Measurements from ENCODE around the gene WFS1.

Gene WFS1

DNA sequence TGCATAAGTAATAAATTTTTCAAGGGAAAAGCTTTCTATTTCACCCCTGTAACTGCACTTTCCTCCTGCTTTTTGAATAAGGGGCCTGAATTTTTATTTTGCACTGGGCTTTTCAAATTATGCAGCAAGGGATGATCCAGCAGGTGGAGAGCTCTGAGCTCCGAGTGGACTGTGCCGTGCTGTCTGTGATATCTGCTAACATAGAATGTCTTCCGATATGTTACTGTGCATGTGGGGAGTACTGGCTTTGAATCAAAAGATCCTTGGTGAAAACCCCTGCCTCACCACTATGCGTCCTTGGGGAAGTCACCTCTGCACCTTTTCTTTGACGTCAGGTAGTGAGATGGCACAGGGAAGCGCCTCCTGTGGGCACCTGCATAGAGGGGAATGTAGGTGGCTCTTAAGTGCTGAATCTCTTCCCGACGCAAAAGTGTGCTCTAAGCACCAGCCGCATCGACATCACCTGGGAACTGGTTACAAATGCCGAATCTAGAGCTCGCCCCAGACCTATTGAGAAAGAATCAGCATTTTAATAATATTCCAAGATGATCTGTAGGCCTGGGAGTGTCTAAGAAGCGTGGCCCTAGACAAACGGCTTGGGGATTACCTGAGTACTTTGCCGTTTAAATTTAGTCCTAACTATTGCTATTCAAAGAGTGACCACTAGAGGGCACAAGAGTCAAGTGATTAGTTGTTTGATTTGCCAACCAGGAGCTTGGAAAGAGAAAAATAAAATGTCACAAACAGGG, 19.2 kb upstream of the WFS1 start:
- Histone ChIP-seq H3K36me3 (ENCODE audit: control insufficient read depth, insufficient read depth, low read length) (no peaks in the 10 kb centered on the region), H3K4me3 (ENCODE audit: low read depth, low read length) (peak overlapping the region; percentile 40), H3K4me1 (ENCODE audit: control insufficient read depth, insufficient read depth, low read length) (peaks cover under 1% of the 10 kb centered on the region), H3K27ac (ENCODE audit: low read depth, low read length) (no peak overlapping the region), H3K27me3 (ENCODE audit: control insufficient read depth, insufficient read depth, low read length) (peaks cover under 1% of the 10 kb centered on the region; the same call in 1 of the 2 replicates), H3K9me3 (ENCODE audit: control insufficient read depth, insufficient read depth, low read depth, low read length) (no peaks in the 10 kb centered on the region), H3K9ac (ENCODE audit: low read length) (no peak overlapping the region)

DNA sequence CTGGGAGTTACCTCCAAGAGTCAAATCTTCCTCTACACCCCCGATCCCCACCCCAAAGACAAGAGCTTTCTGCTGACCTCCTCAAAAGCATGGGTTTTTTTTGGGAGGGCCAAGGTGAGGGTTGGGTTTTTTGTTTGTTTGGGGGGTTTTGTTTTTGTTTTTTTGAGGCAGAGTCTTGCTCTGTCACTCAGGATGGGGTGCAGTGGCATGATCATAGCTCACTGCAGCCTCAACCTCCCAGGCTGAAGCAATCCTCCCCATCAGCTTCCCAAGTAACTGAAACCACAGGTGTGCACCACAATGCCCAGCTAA, 18.7 kb upstream of the WFS1 start:
- H3K4me1 ChIP-seq (ENCODE audit: control insufficient read depth, insufficient read depth, low read length): no peaks in the 10 kb centered on the region; the same call in 1 of the 2 replicates
- no peak overlapping the region for H3K9ac ChIP-seq (ENCODE audit: low read length)
- H3K27ac ChIP-seq (ENCODE audit: low read depth, low read length): no peak overlapping the region
- H3K9me3 ChIP-seq (ENCODE audit: control insufficient read depth, insufficient read depth, low read depth, low read length): no peaks in the 10 kb centered on the region
- no peak overlapping the region for H3K4me3 ChIP-seq (ENCODE audit: low read depth, low read length)
- no peaks in the 10 kb centered on the region for H3K36me3 ChIP-seq (ENCODE audit: control insufficient read depth, insufficient read depth, low read length)
- no peaks in the 10 kb centered on the region for H3K27me3 ChIP-seq (ENCODE audit: control insufficient read depth, insufficient read depth, low read length)

DNA sequence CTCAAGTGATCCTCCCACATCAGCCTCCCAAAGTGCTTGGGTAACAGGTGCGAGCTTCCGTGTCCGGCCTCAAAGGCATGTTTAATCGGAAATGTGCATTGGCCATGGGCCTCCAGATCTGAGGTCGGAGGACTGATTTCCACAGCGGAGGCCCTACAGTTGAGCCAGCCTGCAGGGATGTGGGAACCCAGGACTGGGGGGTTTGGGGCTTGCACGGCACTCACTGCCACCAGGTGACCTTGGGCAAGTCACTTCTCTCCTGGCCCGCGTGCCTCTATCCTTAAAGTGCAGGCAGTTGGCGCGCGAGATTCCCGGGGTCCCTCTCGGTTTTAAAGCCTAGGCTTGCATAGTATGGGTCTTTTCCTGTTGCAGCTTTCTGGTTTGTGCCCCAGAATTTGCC, 18.3 kb upstream of the WFS1 start:
- no peak overlapping the region for H3K9ac ChIP-seq (ENCODE audit: low read length)
- no peaks in the 10 kb centered on the region for H3K36me3 ChIP-seq (ENCODE audit: control insufficient read depth, insufficient read depth, low read length)
- no peaks in the 10 kb centered on the region for H3K27me3 ChIP-seq (ENCODE audit: control insufficient read depth, insufficient read depth, low read length)
- no peak overlapping the region for H3K27ac ChIP-seq (ENCODE audit: low read depth, low read length)
- no peak overlapping the region for H3K4me3 ChIP-seq (ENCODE audit: low read depth, low read length)
- H3K4me1 ChIP-seq (ENCODE audit: control insufficient read depth, insufficient read depth, low read length): no peaks in the 10 kb centered on the region; the same call in 1 of the 2 replicates
- H3K9me3 ChIP-seq (ENCODE audit: control insufficient read depth, insufficient read depth, low read depth, low read length): no peaks in the 10 kb centered on the region

DNA sequence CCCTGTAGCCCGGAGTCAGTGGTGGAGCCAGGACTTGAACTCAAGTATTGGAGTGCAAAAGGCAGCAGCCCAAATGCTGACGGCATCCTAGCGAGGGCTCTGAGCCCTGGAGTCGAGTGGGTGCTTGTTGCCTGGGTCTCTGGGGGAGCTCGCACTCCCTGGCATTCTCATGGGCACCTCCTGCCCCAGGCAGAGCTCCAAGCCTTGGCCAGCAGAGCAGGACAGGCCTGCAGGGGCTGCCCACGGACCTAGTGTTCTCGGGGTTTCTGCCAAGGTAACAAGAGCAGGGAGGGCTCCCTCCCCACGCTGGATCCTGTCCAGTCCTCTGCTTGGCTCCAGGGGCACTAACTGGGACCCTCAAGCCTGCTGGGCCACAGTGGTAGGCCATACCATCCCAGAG, 17.6 kb upstream of the WFS1 start:
- Histone ChIP-seq H3K36me3 (ENCODE audit: control insufficient read depth, insufficient read depth, low read length) (no peaks in the 10 kb centered on the region), H3K4me3 (ENCODE audit: low read depth, low read length) (no peak overlapping the region), H3K27me3 (ENCODE audit: control insufficient read depth, insufficient read depth, low read length) (no peaks in the 10 kb centered on the region), H3K4me1 (ENCODE audit: control insufficient read depth, insufficient read depth, low read length) (peaks cover under 1% of the 10 kb centered on the region; the same call in 1 of the 2 replicates), H3K27ac (ENCODE audit: low read depth, low read length) (no peak overlapping the region), H3K9ac (ENCODE audit: low read length) (no peak overlapping the region), H3K9me3 (ENCODE audit: control insufficient read depth, insufficient read depth, low read depth, low read length) (no peaks in the 10 kb centered on the region)

DNA sequence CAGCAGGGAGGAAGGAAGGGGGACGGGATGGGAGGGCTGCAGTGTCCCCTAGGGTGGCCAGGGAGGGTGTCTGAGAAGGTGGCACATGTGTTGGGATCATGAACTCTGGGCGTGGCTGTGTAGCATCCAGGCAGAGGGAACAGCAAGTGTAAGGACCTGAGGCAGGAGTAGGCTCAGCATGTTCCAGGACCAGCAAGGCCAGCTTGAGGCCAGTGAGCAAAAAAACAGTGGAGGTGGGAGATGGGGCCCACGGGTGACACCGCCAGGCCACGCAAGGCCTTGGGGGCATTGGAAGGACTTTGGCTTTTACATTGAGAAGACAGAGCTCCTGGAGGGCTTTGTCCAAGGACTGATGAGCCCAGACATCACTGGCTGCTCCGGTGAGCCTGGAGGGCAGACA, 16.5 kb upstream of the WFS1 start:
- H3K27me3 ChIP-seq (ENCODE audit: control insufficient read depth, insufficient read depth, low read length): no peaks in the 10 kb centered on the region
- no peak overlapping the region for H3K9ac ChIP-seq (ENCODE audit: low read length)
- H3K4me3 ChIP-seq (ENCODE audit: low read depth, low read length): no peak overlapping the region
- H3K9me3 ChIP-seq (ENCODE audit: control insufficient read depth, insufficient read depth, low read depth, low read length): no peaks in the 10 kb centered on the region
- H3K36me3 ChIP-seq (ENCODE audit: control insufficient read depth, insufficient read depth, low read length): no peaks in the 10 kb centered on the region
- H3K4me1 ChIP-seq (ENCODE audit: control insufficient read depth, insufficient read depth, low read length): peaks cover 6% of the 10 kb centered on the region
- no peak overlapping the region for H3K27ac ChIP-seq (ENCODE audit: low read depth, low read length)

DNA sequence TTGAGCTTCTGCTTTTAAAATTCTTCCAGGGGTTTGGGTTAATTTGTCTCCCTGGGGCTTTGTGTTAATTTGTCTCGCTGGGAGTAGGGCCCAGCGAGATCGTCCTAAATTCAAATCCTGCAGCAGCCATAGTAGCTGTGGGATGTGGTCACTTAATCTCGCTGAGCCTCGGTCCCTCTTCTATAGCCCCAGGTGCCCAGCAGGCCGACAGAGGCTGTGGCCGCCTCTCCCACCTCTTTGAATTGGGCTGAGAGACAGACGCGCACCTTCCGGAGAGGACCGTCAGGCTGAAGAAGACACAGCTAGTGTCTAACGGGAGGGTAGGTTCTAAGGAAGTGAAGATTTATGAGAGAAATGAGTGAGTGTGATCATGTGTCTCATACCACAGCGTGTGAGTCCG, 15.7 kb upstream of the WFS1 start:
- Histone ChIP-seq H3K9me3 (ENCODE audit: control insufficient read depth, insufficient read depth, low read depth, low read length) (no peaks in the 10 kb centered on the region), H3K36me3 (ENCODE audit: control insufficient read depth, insufficient read depth, low read length) (no peaks in the 10 kb centered on the region), H3K4me1 (ENCODE audit: control insufficient read depth, insufficient read depth, low read length) (peaks cover 6% of the 10 kb centered on the region), H3K27ac (ENCODE audit: low read depth, low read length) (no peak overlapping the region), H3K4me3 (ENCODE audit: low read depth, low read length) (no peak overlapping the region), H3K9ac (ENCODE audit: low read length) (no peak overlapping the region), H3K27me3 (ENCODE audit: control insufficient read depth, insufficient read depth, low read length) (no peaks in the 10 kb centered on the region)

DNA sequence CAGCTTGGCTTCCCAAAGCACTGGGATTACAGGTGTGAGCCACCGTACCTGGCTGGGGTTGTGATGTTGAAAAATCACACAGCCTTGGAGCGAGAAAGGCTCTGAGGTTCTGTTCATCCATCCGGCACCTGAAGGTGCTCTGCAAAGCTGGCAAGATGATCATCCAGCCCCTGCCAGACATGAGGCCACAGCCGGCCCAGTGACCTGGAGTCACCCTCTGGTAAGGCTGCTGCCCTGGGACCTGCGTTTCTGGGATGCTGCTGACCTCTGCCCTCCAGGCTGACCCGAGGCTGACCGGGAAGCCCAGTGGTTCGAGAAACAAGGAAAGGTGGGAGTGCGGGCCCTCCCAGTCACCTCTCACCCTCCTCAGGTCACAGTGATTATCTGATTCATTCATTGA, 13.5 kb upstream of the WFS1 start:
- Histone ChIP-seq H3K9ac (ENCODE audit: low read length) (no peak overlapping the region), H3K9me3 (ENCODE audit: control insufficient read depth, insufficient read depth, low read depth, low read length) (no peaks in the 10 kb centered on the region), H3K36me3 (ENCODE audit: control insufficient read depth, insufficient read depth, low read length) (no peaks in the 10 kb centered on the region), H3K27ac (ENCODE audit: low read depth, low read length) (no peak overlapping the region), H3K4me1 (ENCODE audit: control insufficient read depth, insufficient read depth, low read length) (peaks cover 6% of the 10 kb centered on the region), H3K4me3 (ENCODE audit: low read depth, low read length) (no peak overlapping the region), H3K27me3 (ENCODE audit: control insufficient read depth, insufficient read depth, low read length) (no peaks in the 10 kb centered on the region)

DNA sequence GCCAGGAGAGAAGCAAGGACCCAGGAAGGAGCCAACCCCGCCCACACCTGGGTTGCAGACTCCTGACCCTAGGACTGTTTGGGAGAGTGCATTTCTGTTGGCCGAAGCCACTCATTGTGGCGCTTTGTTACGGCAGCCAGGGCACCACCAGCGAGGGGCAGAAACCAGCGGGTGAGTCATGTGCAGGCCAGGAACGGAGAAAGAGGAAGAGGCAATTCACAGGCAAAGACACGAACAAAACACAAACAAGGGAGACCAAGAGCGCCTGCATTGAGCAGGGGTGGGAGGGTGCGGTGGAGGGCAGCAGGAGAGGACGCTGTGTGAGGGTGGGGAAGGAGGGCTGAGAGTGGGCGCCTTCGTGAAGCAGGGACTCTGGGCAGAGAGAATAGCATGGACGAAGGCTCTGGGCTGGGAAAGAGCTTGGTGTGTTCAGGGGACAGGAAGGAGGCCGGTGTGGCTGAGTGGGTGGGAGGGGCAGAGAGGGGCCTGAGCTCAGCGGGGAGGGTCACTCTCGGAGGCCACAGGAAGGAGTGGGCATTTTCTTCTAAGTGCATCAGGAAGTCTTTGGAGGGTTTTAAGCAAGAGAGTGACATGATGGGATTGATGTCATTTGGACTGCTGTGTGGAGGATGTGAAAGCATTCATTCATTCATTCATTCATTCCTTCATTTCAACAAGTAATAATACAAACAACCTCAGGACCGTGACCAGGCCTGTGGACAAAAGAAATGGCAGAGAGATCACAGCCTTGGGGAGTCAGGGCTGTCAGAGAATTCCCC, 12.2 kb upstream of the WFS1 start:
- no peak overlapping the region; the same call in 1 of the 2 replicates for H3K4me3 ChIP-seq (ENCODE audit: low read depth, low read length)
- no peaks in the 10 kb centered on the region for H3K27me3 ChIP-seq (ENCODE audit: control insufficient read depth, insufficient read depth, low read length)
- no peak overlapping the region for H3K27ac ChIP-seq (ENCODE audit: low read depth, low read length)
- H3K4me1 ChIP-seq (ENCODE audit: control insufficient read depth, insufficient read depth, low read length): peaks cover 6% of the 10 kb centered on the region
- no peaks in the 10 kb centered on the region for H3K36me3 ChIP-seq (ENCODE audit: control insufficient read depth, insufficient read depth, low read length)
- no peaks in the 10 kb centered on the region for H3K9me3 ChIP-seq (ENCODE audit: control insufficient read depth, insufficient read depth, low read depth, low read length)
- H3K9ac ChIP-seq (ENCODE audit: low read length): no peak overlapping the region

DNA sequence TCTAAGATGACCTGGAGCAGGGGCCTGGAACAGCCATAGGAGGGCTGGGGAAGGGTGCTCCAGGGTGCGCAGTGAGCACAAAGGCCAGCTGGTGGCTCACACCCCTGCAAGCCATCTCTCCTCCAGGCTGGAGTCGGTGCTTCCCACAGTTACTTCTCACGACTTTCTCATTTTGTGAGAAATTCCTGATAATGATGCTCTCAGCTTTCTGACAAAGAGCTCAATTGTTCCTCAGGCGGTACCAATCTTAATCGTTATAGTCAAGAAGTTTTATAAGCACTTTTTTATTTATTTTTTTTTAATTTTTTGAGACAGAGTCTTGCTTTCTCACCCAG, 11.7 kb upstream of the WFS1 start:
- Histone ChIP-seq H3K27me3 (ENCODE audit: control insufficient read depth, insufficient read depth, low read length) (no peaks in the 10 kb centered on the region), H3K36me3 (ENCODE audit: control insufficient read depth, insufficient read depth, low read length) (no peaks in the 10 kb centered on the region), H3K27ac (ENCODE audit: low read depth, low read length) (no peak overlapping the region), H3K4me1 (ENCODE audit: control insufficient read depth, insufficient read depth, low read length) (peaks cover 6% of the 10 kb centered on the region), H3K9me3 (ENCODE audit: control insufficient read depth, insufficient read depth, low read depth, low read length) (no peaks in the 10 kb centered on the region), H3K4me3 (ENCODE audit: low read depth, low read length) (no peak overlapping the region), H3K9ac (ENCODE audit: low read length) (no peak overlapping the region)

DNA sequence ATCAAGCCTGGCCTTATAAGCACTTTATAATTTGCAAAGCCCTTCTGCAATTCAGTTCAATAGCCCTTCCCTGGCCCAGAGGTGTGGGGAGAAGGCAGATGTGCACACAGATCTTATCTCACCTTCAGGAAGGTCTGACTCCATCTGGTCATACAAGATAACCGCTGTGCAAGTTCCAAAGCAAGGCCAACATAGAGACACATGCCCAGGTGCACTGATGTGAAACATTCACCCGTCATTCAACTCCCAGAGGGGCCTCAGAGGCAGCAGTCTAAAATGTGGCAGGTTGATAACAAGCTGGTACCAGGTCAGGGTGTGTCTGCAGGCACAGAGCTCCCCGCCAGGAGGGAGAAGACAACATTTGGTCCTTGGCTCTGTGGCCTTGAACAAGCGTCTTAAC, 10.9 kb upstream of the WFS1 start:
- no peaks in the 10 kb centered on the region for H3K27me3 ChIP-seq (ENCODE audit: control insufficient read depth, insufficient read depth, low read length)
- H3K9me3 ChIP-seq (ENCODE audit: control insufficient read depth, insufficient read depth, low read depth, low read length): no peaks in the 10 kb centered on the region
- no peaks in the 10 kb centered on the region for H3K36me3 ChIP-seq (ENCODE audit: control insufficient read depth, insufficient read depth, low read length)
- peaks cover 6% of the 10 kb centered on the region for H3K4me1 ChIP-seq (ENCODE audit: control insufficient read depth, insufficient read depth, low read length)
- no peak overlapping the region for H3K9ac ChIP-seq (ENCODE audit: low read length)
- no peak overlapping the region for H3K27ac ChIP-seq (ENCODE audit: low read depth, low read length)
- no peak overlapping the region for H3K4me3 ChIP-seq (ENCODE audit: low read depth, low read length)

DNA sequence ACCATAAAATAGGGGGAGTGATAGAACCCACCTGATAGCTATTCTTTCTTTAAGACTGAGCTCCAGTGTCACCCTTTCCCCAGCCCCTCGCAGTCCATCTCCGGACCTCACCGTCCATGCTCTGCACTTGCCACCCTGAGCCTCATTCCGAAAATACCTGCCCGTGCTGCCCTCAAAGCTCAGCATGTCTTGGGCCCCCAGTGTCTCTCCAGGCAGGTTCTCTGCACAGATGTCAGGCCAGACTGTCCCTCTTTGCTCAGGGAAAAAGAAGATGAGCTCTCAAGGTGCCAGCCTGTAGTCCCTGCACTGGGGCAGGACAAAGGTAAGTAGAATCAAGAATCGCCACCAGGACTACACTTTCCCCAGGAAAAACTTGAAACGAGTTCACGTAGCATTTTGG, 9.8 kb upstream of the WFS1 start:
- Histone ChIP-seq H3K9me3 (ENCODE audit: control insufficient read depth, insufficient read depth, low read depth, low read length) (no peaks in the 10 kb centered on the region), H3K9ac (ENCODE audit: low read length) (no peak overlapping the region)

More for the DNA sequence above, 9.8 kb upstream of the WFS1 start:
- H3K36me3 ChIP-seq (ENCODE audit: control insufficient read depth, insufficient read depth, low read length): no peaks in the 10 kb centered on the region
- peaks cover 6% of the 10 kb centered on the region for H3K4me1 ChIP-seq (ENCODE audit: control insufficient read depth, insufficient read depth, low read length)
- no peak overlapping the region for H3K4me3 ChIP-seq (ENCODE audit: low read depth, low read length)
- no peak overlapping the region for H3K27ac ChIP-seq (ENCODE audit: low read depth, low read length)
- no peaks in the 10 kb centered on the region for H3K27me3 ChIP-seq (ENCODE audit: control insufficient read depth, insufficient read depth, low read length)

All from HUES6 (cell line).